Esophagus squamous epithelium (tissue), 5 donors: ENCODE data around the gene SLC6A2. TPM values are rescaled to one million over a fixed set of nuclear protein-coding genes. Genes with fewer than 3 reads are reported as not detected.

Experiments
- DNase-seq: peaks from one replicate; lab custom pipeline; 2025; lab: John Stamatoyannopoulos, UW
- H3K27ac ChIP-seq, 4 donors: fragments of 200-600 bp; sonication (generic); one replicate each; pipeline ENCODE4 v1.5.1; 2016 to 2019; ENCODE audit warnings: mild to moderate bottlenecking in 1 of 4
- H3K27me3 ChIP-seq, 4 donors: fragments of 200-600 bp; sonication (generic); 1 replicate in 3 of 4; 2 replicates in 1 of 4; pipeline versions ENCODE4 v1.5.1 to v1.6.0; 2017 to 2021; ENCODE audit warnings: antibody characterized with exemption in 1 of 4
- H3K36me3 ChIP-seq, 3 donors: fragments of 200-600 bp; sonication (generic); one replicate each; pipeline ENCODE4 v1.5.1; 2016 to 2019
- H3K4me1 ChIP-seq, 3 donors: fragments of 200-600 bp; sonication (generic); one replicate each; pipeline ENCODE4 v1.5.1; 2017 to 2019
- H3K4me3 ChIP-seq, 4 donors: fragments of 200-600 bp; sonication (generic); 1 replicate in 3 of 4; 2 replicates in 1 of 4; pipeline ENCODE4 v1.5.1; 2016 to 2019; ENCODE audit warnings: mild to moderate bottlenecking in 2 of 4, moderate library complexity in 1 of 4
- H3K9me3 ChIP-seq, 3 donors: fragments of 200-600 bp; sonication (generic); one replicate each; pipeline ENCODE4 v1.5.1; 2016 to 2019
- POLR2A ChIP-seq, 4 donors: fragments of 450-650 bp; IDR thresholded peaks; one replicate each; pipeline ENCODE4 v1.6.1; 2017; ENCODE audit warnings: antibody characterized with exemption in 4 of 4, mild to moderate bottlenecking in 4 of 4, moderate library complexity in 3 of 4
- WGBS, 2 donors: methylation state at CpG; one replicate each; pipeline ENCODE4 v1.1.5; 2018; 5-methylcytosine and 5-hydroxymethylcytosine counted together
- intact Hi-C: fragments of 100-400 bp; cut with DNase I; formaldehyde crosslinking; loops from one replicate; pipeline ENCODE4 v1.15.0; 2022
- total RNA-seq, 4 donors: library from RNA; depleted of rRNA; stranded (reverse); fragments of >200 nt; gene quantifications; one replicate each; pipeline ENCODE4 v1.1.0, GENCODE V29; 2016
- TF ChIP-seq, protein P1 (sequence below), 6 experiments: fragments of 450-650 bp in 4 of 6; fragments of 200-600 bp in 2 of 6; sonication (generic) in 2 of 6; IDR thresholded peaks; one replicate each; pipeline ENCODE4 v1.5.1; 2016 to 2019; ENCODE audit warnings: antibody characterized with exemption in 6 of 6, mild to moderate bottlenecking in 4 of 6, moderate library complexity in 4 of 6
- donor health status: DM: yes; HTN: yes; CAD: no.

The SLC6A2 gene
- total RNA-seq, 4 donors from 2014 or later: 0.18 to 0.76 TPM; not detected in 2

DNA sequence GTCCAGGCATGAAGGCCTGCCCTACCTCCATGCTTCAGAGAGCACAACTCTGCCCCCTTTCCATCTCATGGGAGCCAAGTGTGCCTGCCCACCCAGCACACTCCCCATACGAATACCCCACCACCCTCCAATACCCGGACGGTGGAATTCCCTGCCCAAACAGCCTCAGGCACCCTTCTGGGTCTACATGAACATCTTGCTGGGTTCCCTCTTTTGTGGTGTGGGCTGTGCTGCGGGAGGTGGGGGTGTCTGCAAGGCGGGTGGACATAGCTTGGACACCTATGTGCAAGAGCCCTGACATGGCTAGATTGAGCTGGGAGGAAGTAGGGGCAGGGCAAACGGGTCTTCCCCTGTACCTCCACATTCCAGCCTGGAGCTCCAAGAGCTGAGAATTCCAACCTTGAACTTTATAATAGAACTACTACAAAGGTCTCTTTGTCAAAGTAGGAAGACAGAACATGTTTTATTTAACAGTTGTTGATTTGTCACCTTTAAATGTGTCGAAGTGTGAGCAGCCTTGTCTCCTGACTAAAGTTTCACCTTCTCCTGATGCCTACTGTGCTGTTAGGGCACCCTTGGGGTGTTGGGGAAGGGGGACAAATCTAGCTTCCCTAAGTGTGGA, 9.1 kb downstream of the SLC6A2 start:
- 73 to 97% methylated on average over 5 to 7 of the region's 7 CpGs for WGBS, 2 donors
- Histone ChIP-seq H3K27ac (no peak overlapping the region), H3K4me1 (peaks cover 0 to 33% (median 22%) of the 10 kb centered on the region in 3 donors), H3K9me3 (no peaks in the 10 kb centered on the region), H3K27me3 (peaks cover 0 to 16% (median 0%) of the 10 kb centered on the region in 4 donors), H3K36me3 (no peaks in the 10 kb centered on the region), H3K4me3 (no peak overlapping the region)
- intact Hi-C loops: no loop called here
- no peak for DNase-seq
- no peak for TF ChIP-seq POLR2A (IDR thresholded peaks at IDR 0.05)
- TF ChIP-seq, protein P1, sequence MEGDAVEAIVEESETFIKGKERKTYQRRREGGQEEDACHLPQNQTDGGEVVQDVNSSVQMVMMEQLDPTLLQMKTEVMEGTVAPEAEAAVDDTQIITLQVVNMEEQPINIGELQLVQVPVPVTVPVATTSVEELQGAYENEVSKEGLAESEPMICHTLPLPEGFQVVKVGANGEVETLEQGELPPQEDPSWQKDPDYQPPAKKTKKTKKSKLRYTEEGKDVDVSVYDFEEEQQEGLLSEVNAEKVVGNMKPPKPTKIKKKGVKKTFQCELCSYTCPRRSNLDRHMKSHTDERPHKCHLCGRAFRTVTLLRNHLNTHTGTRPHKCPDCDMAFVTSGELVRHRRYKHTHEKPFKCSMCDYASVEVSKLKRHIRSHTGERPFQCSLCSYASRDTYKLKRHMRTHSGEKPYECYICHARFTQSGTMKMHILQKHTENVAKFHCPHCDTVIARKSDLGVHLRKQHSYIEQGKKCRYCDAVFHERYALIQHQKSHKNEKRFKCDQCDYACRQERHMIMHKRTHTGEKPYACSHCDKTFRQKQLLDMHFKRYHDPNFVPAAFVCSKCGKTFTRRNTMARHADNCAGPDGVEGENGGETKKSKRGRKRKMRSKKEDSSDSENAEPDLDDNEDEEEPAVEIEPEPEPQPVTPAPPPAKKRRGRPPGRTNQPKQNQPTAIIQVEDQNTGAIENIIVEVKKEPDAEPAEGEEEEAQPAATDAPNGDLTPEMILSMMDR (IDR thresholded peaks at IDR 0.05): no peak

DNA sequence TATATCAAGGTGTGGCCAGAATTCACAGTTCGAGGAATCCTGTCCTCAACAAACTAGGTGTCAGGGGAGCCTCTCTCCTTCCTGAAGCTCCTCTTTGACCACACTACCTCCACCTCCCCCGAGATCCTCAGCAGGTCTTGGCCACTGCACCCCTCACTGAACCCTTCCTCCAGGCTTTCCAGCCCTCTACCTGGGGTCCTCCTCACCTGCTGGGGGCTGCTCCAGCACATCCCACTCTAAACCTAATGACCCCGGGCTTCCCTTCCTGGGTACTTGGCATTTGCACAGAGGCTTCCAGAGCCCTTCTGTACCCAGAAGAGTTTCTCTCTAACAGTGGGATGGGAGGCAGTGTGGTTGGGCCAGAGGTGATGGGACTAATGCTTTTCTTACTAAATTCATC, 9.7 kb downstream of the SLC6A2 start:
- peaks cover 0 to 33% (median 22%) of the 10 kb centered on the region in 3 donors for H3K4me1 ChIP-seq
- no peaks in the 10 kb centered on the region for H3K36me3 ChIP-seq
- DNase-seq: no peak
- 71 to 100% methylated on average over 3 of the region's 3 CpGs for WGBS, 2 donors
- H3K27ac ChIP-seq: no peak overlapping the region
- H3K4me3 ChIP-seq: no peak overlapping the region
- TF ChIP-seq, protein P1 (IDR thresholded peaks at IDR 0.05): no peak
- no peak for TF ChIP-seq POLR2A (IDR thresholded peaks at IDR 0.05)
- intact Hi-C loops: no loop called here
- no peaks in the 10 kb centered on the region for H3K9me3 ChIP-seq
- peaks cover 0 to 14% (median 0%) of the 10 kb centered on the region in 4 donors for H3K27me3 ChIP-seq

DNA sequence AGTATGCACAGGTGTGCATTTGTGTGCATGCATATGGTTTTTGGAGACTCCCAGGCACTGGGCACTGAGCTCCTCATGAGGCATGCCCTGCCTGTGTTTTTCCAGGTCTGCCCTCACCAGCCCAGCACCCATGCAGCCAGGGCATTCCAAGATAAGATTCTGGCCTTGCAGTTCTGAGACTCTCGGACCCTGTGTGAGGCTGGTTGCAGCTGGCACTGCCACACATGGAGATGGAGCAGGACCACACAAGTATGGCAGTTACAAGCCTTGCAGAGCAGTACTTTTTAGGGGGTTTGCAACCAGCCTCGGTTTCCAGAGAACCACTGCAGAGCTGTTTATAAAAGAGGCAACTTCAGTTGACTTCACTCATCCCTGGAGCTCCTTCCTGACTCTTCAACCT, 10.2 kb downstream of the SLC6A2 start:
- WGBS, 2 donors: 93 to 100% methylated on average over 2 of the region's 2 CpGs
- no peak for DNase-seq
- TF ChIP-seq, protein P1 (IDR thresholded peaks at IDR 0.05): no peak
- TF ChIP-seq POLR2A (IDR thresholded peaks at IDR 0.05): no peak
- no peaks in the 10 kb centered on the region for H3K36me3 ChIP-seq
- intact Hi-C loops: no loop called here
- peaks cover 0 to 16% (median 0%) of the 10 kb centered on the region in 4 donors for H3K27me3 ChIP-seq
- no peaks in the 10 kb centered on the region for H3K9me3 ChIP-seq
- H3K4me1 ChIP-seq: peaks cover 0 to 33% (median 18%) of the 10 kb centered on the region in 3 donors
- H3K27ac ChIP-seq: no peak overlapping the region
- H3K4me3 ChIP-seq: no peak overlapping the region

DNA sequence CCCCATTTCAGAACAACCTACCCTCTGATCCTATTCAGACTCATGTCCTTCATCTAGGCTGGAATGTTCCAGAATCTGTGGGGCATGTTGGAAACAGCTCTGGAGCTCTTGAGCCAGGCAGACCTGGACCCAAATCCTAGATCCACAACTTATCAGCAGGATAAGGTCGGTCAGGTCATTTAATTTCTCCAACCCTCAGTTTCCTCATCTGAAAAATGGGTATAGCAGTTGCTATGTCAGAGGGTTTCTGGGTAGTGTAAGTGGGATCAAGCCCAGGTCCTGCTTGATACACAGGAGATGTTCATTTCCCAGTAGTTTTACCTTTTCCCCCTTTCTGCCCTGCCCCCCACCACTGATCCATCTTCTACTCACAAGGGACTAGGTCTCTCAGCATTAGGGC, 12.0 kb downstream of the SLC6A2 start:
- Histone ChIP-seq H3K4me1 (peaks cover 0 to 18% (median 12%) of the 10 kb centered on the region in 3 donors), H3K4me3 (no peak overlapping the region), H3K27me3 (peaks cover 0 to 19% (median 0%) of the 10 kb centered on the region in 4 donors), H3K36me3 (no peaks in the 10 kb centered on the region), H3K9me3 (no peaks in the 10 kb centered on the region), H3K27ac (no peak overlapping the region)
- DNase-seq: no peak
- intact Hi-C loops: no loop called here
- WGBS, 2 donors: 67 to 89% methylated on average over 1 of the region's 1 CpG
- TF ChIP-seq, protein P1 (IDR thresholded peaks at IDR 0.05): no peak
- no peak for TF ChIP-seq POLR2A (IDR thresholded peaks at IDR 0.05)

DNA sequence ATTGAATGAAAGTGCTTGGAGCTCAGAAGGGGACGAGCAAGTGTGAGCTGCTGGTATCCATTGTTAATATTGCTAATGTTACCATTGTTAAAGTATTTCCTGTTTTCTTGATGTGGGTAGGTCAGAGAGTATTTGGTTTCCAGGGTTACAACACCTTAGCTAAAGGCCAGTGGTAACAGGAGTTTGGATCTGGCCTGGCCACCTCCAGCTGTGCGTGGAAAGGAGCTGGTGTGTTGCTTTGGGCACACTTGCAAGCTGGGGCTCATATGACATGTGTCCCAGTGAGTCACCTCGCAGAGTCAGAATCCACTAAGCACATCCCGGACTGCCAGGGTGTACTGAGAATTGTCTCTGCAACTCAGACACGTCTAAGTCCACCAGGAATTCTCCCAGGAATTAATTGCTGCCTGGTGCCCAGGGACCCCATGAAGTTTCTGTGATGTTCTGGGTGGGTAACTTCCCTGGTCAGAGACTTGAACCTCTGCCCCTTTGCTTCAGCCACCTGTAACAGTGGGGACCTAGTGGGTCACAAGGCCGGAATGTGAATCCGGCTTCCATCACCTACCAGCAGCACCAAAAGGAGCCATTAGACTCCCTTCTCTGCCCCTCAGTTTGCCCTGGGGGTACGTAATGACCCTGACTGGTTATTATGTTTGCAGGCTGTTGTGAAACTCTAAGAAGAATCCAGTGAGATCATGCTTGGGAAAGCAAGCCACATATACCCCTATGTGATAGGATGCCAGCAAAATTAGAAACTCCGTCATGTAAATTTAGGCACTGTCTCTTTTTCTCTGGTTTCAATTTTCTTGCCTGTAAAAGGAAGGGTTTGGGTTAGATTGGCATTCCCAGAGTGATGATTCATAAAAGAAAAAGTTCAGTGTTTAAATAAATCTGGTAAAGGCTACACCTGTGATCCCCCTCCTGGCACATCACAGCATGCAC, 12.8 kb downstream of the SLC6A2 start:
- Histone ChIP-seq H3K9me3 (no peaks in the 10 kb centered on the region), H3K4me1 (peaks cover 0 to 16% (median 12%) of the 10 kb centered on the region in 3 donors), H3K4me3 (no peak overlapping the region), H3K36me3 (no peaks in the 10 kb centered on the region), H3K27me3 (peaks cover 0 to 19% (median 0%) of the 10 kb centered on the region in 4 donors), H3K27ac (no peak overlapping the region)
- WGBS, 2 donors: 39 to 51% methylated on average over 7 to 9 of the region's 9 CpGs
- intact Hi-C loops: no loop called here
- no peak for DNase-seq
- no peak for TF ChIP-seq POLR2A (IDR thresholded peaks at IDR 0.05)
- TF ChIP-seq, protein P1 (IDR thresholded peaks at IDR 0.05): no peak
